Chondrocyte (in vitro differentiated cells): Measurements from ENCODE around the gene TBCCD1. TPM values are rescaled to one million over a fixed set of nuclear protein-coding genes. Genes with fewer than 3 reads are reported as not detected.

ENCODE experiments used
- DNase-seq: peaks from one replicate; pipeline ENCODE4 v3.0.0; 2021; ENCODE audit warnings: mixed read lengths, low spot score
- H3K27ac Mint-ChIP-seq: one replicate; pipeline ENCODE4 v1.8.0; 2021; ENCODE audit warnings: mild to moderate bottlenecking, moderate library complexity, mixed read lengths; ENCODE audit not compliant: unreplicated experiment
- H3K27me3 Mint-ChIP-seq: 2 replicates; pipeline ENCODE4 v1.8.0; 2021; ENCODE audit warnings: low read depth, mixed read lengths
- H3K36me3 Mint-ChIP-seq: 2 replicates; pipeline ENCODE4 v1.8.0; 2021; ENCODE audit warnings: low read depth, mixed read lengths
- H3K4me1 Mint-ChIP-seq: 2 replicates; pipeline ENCODE4 v1.8.0; 2021; ENCODE audit warnings: low read depth, mild to moderate bottlenecking, mixed read lengths
- H3K4me3 Mint-ChIP-seq: one replicate; pipeline ENCODE4 v1.8.0; 2021; ENCODE audit warnings: mild to moderate bottlenecking, moderate library complexity, mixed read lengths; ENCODE audit not compliant: unreplicated experiment
- H3K9me3 Mint-ChIP-seq: 2 replicates; pipeline ENCODE4 v1.8.0; 2021; ENCODE audit warnings: low read depth, mixed read lengths
- CTCF ChIP-seq: fragments of 200-600 bp; sonication (generic); IDR thresholded peaks from 2 replicates; pipeline ENCODE4 v1.5.0; 2021; ENCODE audit warnings: antibody characterized with exemption, mild to moderate bottlenecking, moderate library complexity
- total RNA-seq: library from RNA; stranded (reverse); gene quantifications from 3 replicates; pipeline ENCODE4 v1.2.1, GENCODE V29; 2021

Gene TBCCD1
- total RNA-seq, 1 donor from 2014 or later: 13.8 TPM

GRCh38 chr3:186613637-186614265 is 46.6 kb upstream of the TBCCD1 start:
- Mint-ChIP-seq H3K9me3 (no peaks in the 10 kb centered on the region), H3K4me3 (no peak overlapping the region), H3K36me3 (no peaks in the 10 kb centered on the region), H3K27ac (no peak overlapping the region), H3K27me3 (peaks cover 9% of the 10 kb centered on the region), H3K4me1 (peaks cover 38% of the 10 kb centered on the region)
- no peak for TF ChIP-seq CTCF
- DNase-seq: no peak

- Mint-ChIP-seq H3K9me3 (no peaks in the 10 kb centered on the region), H3K36me3 (no peaks in the 10 kb centered on the region), H3K27ac (no peak within 1 kb of the TSS), H3K4me1 (peaks cover 38% of the 10 kb centered on the region), H3K27me3 (peaks cover 9% of the 10 kb centered on the region), H3K4me3 (no peak within 1 kb of the TSS)
- DNase-seq: no peak
- no peak for TF ChIP-seq CTCF
These were observed 45.8 kb upstream of the TBCCD1 start, which contains the start of gene AHSG for GRCh38 chr3:186612721-186613636. Gene AHSG, plus strand, starts transcription at chr3:186613060. Its CDS starts 82 bp downstream, at chr3:186613142.

- no peak for TF ChIP-seq CTCF
- Mint-ChIP-seq H3K27me3 (peaks cover 7% of the 10 kb centered on the region), H3K36me3 (no peaks in the 10 kb centered on the region), H3K4me1 (peaks cover 30% of the 10 kb centered on the region), H3K27ac (no peak overlapping the region), H3K4me3 (no peak overlapping the region), H3K9me3 (no peaks in the 10 kb centered on the region)
- DNase-seq: no peak
These were observed 44.9 kb upstream of the TBCCD1 start for GRCh38 chr3:186612065-186612464.

GRCh38 chr3:186609247-186609868 is 42.2 kb upstream of the TBCCD1 start:
- Mint-ChIP-seq H3K36me3 (no peaks in the 10 kb centered on the region), H3K27me3 (peaks cover 15% of the 10 kb centered on the region), H3K4me3 (no peak overlapping the region), H3K27ac (no peak overlapping the region), H3K9me3 (no peaks in the 10 kb centered on the region), H3K4me1 (peaks cover 13% of the 10 kb centered on the region)
- TF ChIP-seq CTCF: no peak
- DNase-seq: no peak

GRCh38 chr3:186608624-186609215 is 41.6 kb upstream of the TBCCD1 start:
- H3K36me3 Mint-ChIP-seq: no peaks in the 10 kb centered on the region
- peaks cover 17% of the 10 kb centered on the region for H3K27me3 Mint-ChIP-seq
- no peak overlapping the region for H3K4me3 Mint-ChIP-seq
- H3K4me1 Mint-ChIP-seq: peaks cover 7% of the 10 kb centered on the region
- H3K27ac Mint-ChIP-seq: no peak overlapping the region
- no peak for DNase-seq
- no peak for TF ChIP-seq CTCF
- no peaks in the 10 kb centered on the region for H3K9me3 Mint-ChIP-seq
